HCT116 (cell line): ENCODE results near the gene ERICH3. TPM values are rescaled to one million over a fixed set of nuclear protein-coding genes. Genes with fewer than 3 reads are reported as not detected.

Experiments
- ATAC-seq: fragments of 200-7000 bp; cut with Tn5 transposase; 2 replicates; pipeline ENCODE4 v1.9.1; 2020; ENCODE audit warnings: mild to moderate bottlenecking, moderate library complexity
- BruUV-seq: library from RNA; stranded (reverse); fragments of 400-500 nt; replicated peaks from 2 replicates; lab custom pipeline; 2021; lab: Mats Ljungman, UMichigan
- CTCF ChIA-PET: fragments of 300-600 bp; sonication (Branson Sonifier 250); formaldehyde crosslinking; loops from one replicate; lab custom pipeline; 2021; ENCODE audit warnings: antibody characterized with exemption; lab: Charles Lee
- POLR2A ChIA-PET: fragments of 300-600, 350-600 bp; sonication (Branson Sonifier 250); formaldehyde crosslinking; loops from one replicate; lab custom pipeline; 2021; ENCODE audit warnings: antibody characterized with exemption; lab: Charles Lee
- RAD21 ChIA-PET, 2 experiments: fragments of 300-600 bp; sonication (Branson Sonifier 250); formaldehyde crosslinking; loops; one replicate each; lab custom pipeline; 2023; ENCODE audit warnings: low total read pairs in 2 of 2; ENCODE audit not compliant: uncharacterized antibody in 2 of 2, unreplicated experiment in 2 of 2, low non-redundant PET in 1 of 2; lab: Charles Lee
- DNase-seq: peaks from one replicate; pipeline ENCODE4 v3.0.0-alpha.2; 2010; ENCODE audit warnings: low read depth, low spot score
- H2AFZ ChIP-seq: fragments of 200-600 bp; shearing (Covaris generic), sonication (generic); 2 replicates; pipeline ENCODE4 v1.6.1; 2017; ENCODE audit warnings: low read depth, mixed run types, mixed read lengths, antibody characterized with exemption, low read length; ENCODE audit not compliant: poor library complexity, severe bottlenecking
- H3K27ac ChIP-seq: 2 replicates; pipeline ENCODE4 v1.5.1; 2012; ENCODE audit warnings: low read depth, low read length
- H3K27me3 ChIP-seq: fragments of 200-600 bp; sonication (generic); 2 replicates; pipeline ENCODE4 v1.6.1; 2016; ENCODE audit warnings: mixed run types, low read length, mixed read lengths; ENCODE audit not compliant: insufficient read depth
- H3K36me3 ChIP-seq, 2 experiments: fragments of 200-500 bp in 1 of 2; fragments of 200-600 bp in 1 of 2; sonication (Bioruptor generic) in 1 of 2; sonication (generic) in 1 of 2; 2 replicates each; pipeline versions ENCODE4 v1.5.1 to v1.6.1; 2014 to 2016; ENCODE audit warnings: low read length in 2 of 2, inconsistent platforms in 1 of 2, mixed read lengths in 1 of 2, mixed run types in 1 of 2; ENCODE audit not compliant: insufficient read depth in 2 of 2, control insufficient read depth in 1 of 2
- H3K4me1 ChIP-seq, 2 experiments: fragments of 200-600 bp in 1 of 2; sonication (generic) in 1 of 2; 2 replicates each; pipeline versions ENCODE4 v1.5.1 to v1.6.1; 2012 to 2017; ENCODE audit warnings: low read length in 2 of 2, inconsistent platforms in 1 of 2, mild to moderate bottlenecking in 1 of 2, mixed read lengths in 1 of 2, mixed run types in 1 of 2, moderate library complexity in 1 of 2; ENCODE audit not compliant: insufficient read depth in 2 of 2, control insufficient read depth in 1 of 2
- H3K4me2 ChIP-seq: fragments of 200-600 bp; sonication (generic); 2 replicates; pipeline ENCODE4 v1.6.1; 2017; ENCODE audit warnings: mixed run types, low read length, mixed read lengths
- H3K4me3 ChIP-seq, 2 experiments: fragments of 200-600 bp in 1 of 2; sonication (generic) in 1 of 2; replicated peaks in 1 of 2; 2 replicates each; pipeline ENCODE4 v1.5.1; 2011 to 2016; ENCODE audit warnings: low read length in 2 of 2, control low read depth in 1 of 2, low read depth in 1 of 2, mild to moderate bottlenecking in 1 of 2, mixed read lengths in 1 of 2, mixed run types in 1 of 2
- H3K79me2 ChIP-seq: fragments of 200-600 bp; sonication (generic); 2 replicates; pipeline ENCODE4 v1.6.1; 2017; ENCODE audit warnings: mild to moderate bottlenecking, mixed run types, low read length, moderate library complexity, mixed read lengths; ENCODE audit not compliant: insufficient read depth
- H3K9ac ChIP-seq: fragments of 200-600 bp; sonication (generic); 2 replicates; pipeline ENCODE4 v1.6.1; 2016; ENCODE audit warnings: low read length, mixed read lengths
- H3K9me2 ChIP-seq: fragments of 200-600 bp; sonication (generic), shearing (Covaris generic); 2 replicates; pipeline ENCODE4 v1.6.1; 2017; ENCODE audit warnings: mixed run types, mild to moderate bottlenecking, moderate library complexity; ENCODE audit not compliant: insufficient read depth
- H3K9me3 ChIP-seq, 2 experiments: fragments of 200-500 bp in 1 of 2; fragments of 200-600 bp in 1 of 2; sonication (Bioruptor generic) in 1 of 2; sonication (generic) in 1 of 2; 2 replicates each; pipeline ENCODE4 v1.6.1; 2014 to 2017; ENCODE audit warnings: low read length in 2 of 2, mixed read lengths in 2 of 2, inconsistent platforms in 1 of 2, low read depth in 1 of 2, mild to moderate bottlenecking in 1 of 2, mixed run types in 1 of 2, moderate library complexity in 1 of 2; ENCODE audit not compliant: control insufficient read depth in 1 of 2, insufficient read depth in 1 of 2
- H4K20me1 ChIP-seq: fragments of 200-600 bp; sonication (generic), shearing (Covaris generic); 2 replicates; pipeline ENCODE4 v1.6.1; 2017; ENCODE audit warnings: mixed run types, mild to moderate bottlenecking, moderate library complexity; ENCODE audit not compliant: insufficient read depth
- ATF3 ChIP-seq: IDR thresholded peaks from 2 replicates; pipeline ENCODE4 v1.6.1; 2012
- CTCF ChIP-seq, 3 experiments: fragments of 200-600 bp in 1 of 3; sonication (generic) in 1 of 3; IDR thresholded peaks in 2 of 3; conservative IDR thresholded peaks in 1 of 3; 2 replicates each; pipeline ENCODE4 v1.5.1; 2012 to 2017; ENCODE audit warnings: low read depth in 2 of 3, low read length in 2 of 3, antibody characterized with exemption in 1 of 3, borderline replicate concordance in 1 of 3, control low read depth in 1 of 3, mild to moderate bottlenecking in 1 of 3, mixed read lengths in 1 of 3, mixed run types in 1 of 3, moderate library complexity in 1 of 3; ENCODE audit not compliant: insufficient read depth in 1 of 3
- EZH2 ChIP-seq: fragments of 200-600 bp; sonication (generic); IDR thresholded peaks from 2 replicates; pipeline ENCODE4 v1.6.1; 2017; ENCODE audit warnings: antibody characterized with exemption, mixed run types
- EZH2phosphoT487 ChIP-seq: fragments of 200-600 bp; IDR thresholded peaks from 2 replicates; pipeline ENCODE4 v1.6.1; 2018; ENCODE audit warnings: antibody characterized with exemption, borderline replicate concordance
- JUND ChIP-seq: IDR thresholded peaks from 2 replicates; pipeline ENCODE4 v1.6.1; 2012
- POLR2AphosphoS5 ChIP-seq: IDR thresholded peaks from 2 replicates; pipeline ENCODE4 v1.6.1; 2011; ENCODE audit warnings: mild to moderate bottlenecking, low read depth, low read length, moderate library complexity
- SIN3A ChIP-seq: IDR thresholded peaks from 2 replicates; pipeline ENCODE4 v1.6.1; 2012; ENCODE audit warnings: low read depth
- intact Hi-C: fragments of 100-400 bp; cut with micrococcal nuclease; formaldehyde crosslinking; loops from 2 replicates; pipeline ENCODE4 v1.10.0; 2022
- total RNA-seq: library from RNA; stranded (reverse); gene quantifications from one replicate; pipeline ENCODE4 v1.2.1, GENCODE V29; 2021; ENCODE audit not compliant: unreplicated experiment

The ERICH3 gene
- total RNA-seq, 1 experiment from 2014 or later: not detected

GRCh38 chr1:74712881-74713280 is 39.3 kb upstream of the ERICH3 start:
- intact Hi-C loops: no loop called here
- Histone ChIP-seq H3K4me3 (no peak overlapping the region), H3K9me3 (no peaks in the 10 kb centered on the region), H3K4me1 (no peaks in the 10 kb centered on the region), H2AFZ (no peak overlapping the region), H3K36me3 (peaks cover 0 to 4% of the 10 kb centered on the region in 2 experiments; a peak in 1 of 4 replicates), H3K27ac (no peak overlapping the region), H3K79me2 (no peaks in the 10 kb centered on the region), H3K9me2 (no peaks in the 10 kb centered on the region), H3K9ac (no peak overlapping the region), H3K27me3 (no peaks in the 10 kb centered on the region), H3K4me2 (no peak overlapping the region), H4K20me1 (no peaks in the 10 kb centered on the region)
- CTCF ChIA-PET: no interaction called here
- RAD21 ChIA-PET: no interaction called here
- ATAC-seq: no peak
- no peak for DNase-seq
- POLR2A ChIA-PET: no interaction called here
- BruUV-seq: no TSS peak
- TF ChIP-seq SIN3A: no peak
- no peak for TF ChIP-seq EZH2
- TF ChIP-seq POLR2AphosphoS5: no peak
- no peak for TF ChIP-seq EZH2phosphoT487
- TF ChIP-seq ATF3: no peak
- TF ChIP-seq CTCF (IDR thresholded peaks at IDR 0.05 in 2 of 3, conservative IDR thresholded peaks at IDR 0.05 in 1 of 3; ENCODE audit: borderline replicate concordance in 1 of 3, insufficient read depth in 1 of 3, low read depth in 2 of 3, low read length in 2 of 3): no peak
- TF ChIP-seq JUND: no peak
